Dermis microvascular lymphatic vessel endothelial cell (primary cell): Measurements from ENCODE around the gene BTN2A1. TPM values are rescaled to one million over a fixed set of nuclear protein-coding genes. Genes with fewer than 3 reads are reported as not detected.

Source experiments
- DNase-seq, 2 donors: peaks; one replicate each; pipeline versions ENCODE4 v3.0.0 to v3.0.0-alpha.2; 2010; ENCODE audit warnings: low read depth in 2 of 2
- total RNA-seq: library from RNA; depleted of rRNA; stranded (reverse); fragments of >200 nt; gene quantifications from 2 replicates; pipeline ENCODE4 v1.2.1, GENCODE V29; 2014

Gene BTN2A1
- total RNA-seq, 1 donor from 2014 or later: 6.0 TPM

- DNase-seq: no peak
Measured at GRCh38 chr6:26468829-26469228, 11.1 kb downstream of the BTN2A1 start.

- no peak for DNase-seq
Measured at GRCh38 chr6:26470643-26471042, 12.9 kb downstream of the BTN2A1 start.

- DNase-seq: no peak
Measured at GRCh38 chr6:26471970-26472369, 14.2 kb downstream of the BTN2A1 start.

GRCh38 chr6:26472549-26473290 lies 15.0 kb downstream of the BTN2A1 start:
- DNase-seq: no peak

- DNase-seq: no peak
Measured at GRCh38 chr6:26473429-26473757, 15.6 kb downstream of the BTN2A1 start.

GRCh38 chr6:26473758-26474438 lies 16.1 kb downstream of the BTN2A1 start:
- peak; percentile 94 to 97 for DNase-seq

GRCh38 chr6:26474439-26474881 lies 16.7 kb downstream of the BTN2A1 start:
- DNase-seq: no peak

- no peak for DNase-seq
Measured at GRCh38 chr6:26475823-26476729, 18.3 kb downstream of the BTN2A1 start.

GRCh38 chr6:26476896-26477295 lies 19.1 kb downstream of the BTN2A1 start:
- no peak for DNase-seq

GRCh38 chr6:26477426-26477825 lies 19.7 kb downstream of the BTN2A1 start:
- no peak for DNase-seq

- DNase-seq: no peak
Measured at GRCh38 chr6:26478100-26478984, 20.6 kb downstream of the BTN2A1 start.

GRCh38 chr6:26478985-26479278 lies 21.2 kb downstream of the BTN2A1 start:
- no peak for DNase-seq

- no peak for DNase-seq
Measured at GRCh38 chr6:26482338-26482737, 24.6 kb downstream of the BTN2A1 start.

- no peak for DNase-seq
Measured at GRCh38 chr6:26483727-26484126, 26.0 kb downstream of the BTN2A1 start.

- DNase-seq: no peak
Measured at GRCh38 chr6:26484161-26484560, 26.4 kb downstream of the BTN2A1 start.

- no peak for DNase-seq
Measured at GRCh38 chr6:26485112-26485780, 27.5 kb downstream of the BTN2A1 start.

- DNase-seq: no peak
Measured at GRCh38 chr6:26486358-26486757, 28.6 kb downstream of the BTN2A1 start.

GRCh38 chr6:26487466-26487865 lies 29.7 kb downstream of the BTN2A1 start:
- no peak for DNase-seq

GRCh38 chr6:26489996-26490964 lies 32.5 kb downstream of the BTN2A1 start:
- DNase-seq: no peak

GRCh38 chr6:26491604-26492003 lies 33.8 kb downstream of the BTN2A1 start:
- DNase-seq: no peak
